K562 (cell line): ENCODE measurements around the gene MND1. TPM values are rescaled to one million over a fixed set of nuclear protein-coding genes. Genes with fewer than 3 reads are reported as not detected.

ENCODE experiments used
- ATAC-seq: fragments of 200-7000 bp; cut with Tn5 transposase; 3 replicates; pipeline ENCODE4 v1.9.1; 2020; ENCODE audit warnings: moderate library complexity
- BruUV-seq: library from RNA; stranded (reverse); fragments of 400-500 nt; replicated peaks from 2 replicates; lab custom pipeline; 2021; lab: Mats Ljungman, UMichigan
- CTCF ChIA-PET: fragments of 300-600 bp; formaldehyde crosslinking; extraction: SDS; loops from one replicate; lab custom pipeline; 2021; ENCODE audit warnings: low intra/inter-chr PET ratio; lab: Yijun Ruan, JAX
- POLR2A ChIA-PET: fragments of 300-600, 350-650 bp; sonication (Branson Sonifier 250); formaldehyde crosslinking; extraction: SDS; loops from one replicate; lab custom pipeline; 2021; ENCODE audit warnings: antibody characterized with exemption, inconsistent platforms; lab: Yijun Ruan, JAX
- DNase-seq, 4 experiments: peaks; one replicate each; pipeline versions ENCODE4 v3.0.0 to v3.0.0-alpha.2; 2011 to 2018; ENCODE audit warnings: low spot score in 3 of 4, mixed read lengths in 3 of 4; ENCODE audit errors: extremely low read depth in 1 of 4
- FAIRE-seq: peaks from 2 replicates; lab custom pipeline; 2011; peaks lifted over from hg19 to GRCh38; lab: Jason Lieb, UNC
- H2AFZ ChIP-seq: 2 replicates; pipeline ENCODE4 v1.6.0; 2011; ENCODE audit warnings: low read depth, low read length, control low read depth, inconsistent platforms
- H3K27ac ChIP-seq: fragments of 200-600 bp; 3 replicates; pipeline ENCODE4 v1.8.0; 2011; ENCODE audit warnings: low read depth, mild to moderate bottlenecking, control low read depth, inconsistent platforms, low read length, moderate library complexity, mixed read lengths; ENCODE audit errors: extremely low read depth
- H3K27me3 ChIP-seq, 2 experiments: fragments of 300-600 bp in 1 of 2; 2 replicates in 1 of 2; 3 replicates in 1 of 2; pipeline versions ENCODE4 v1.6.0 to v1.8.0; 2011; ENCODE audit warnings: inconsistent platforms in 2 of 2, low read length in 2 of 2, mild to moderate bottlenecking in 1 of 2, mixed read lengths in 1 of 2, moderate library complexity in 1 of 2; ENCODE audit not compliant: control insufficient read depth in 2 of 2, insufficient read depth in 2 of 2
- H3K36me3 ChIP-seq: fragments of 300-600 bp; 3 replicates; pipeline ENCODE4 v1.8.0; 2011; ENCODE audit warnings: mild to moderate bottlenecking, low read length, inconsistent platforms; ENCODE audit not compliant: control insufficient read depth, insufficient read depth
- H3K4me1 ChIP-seq, 2 experiments: fragments of 200-600 bp in 1 of 2; replicated peaks in 1 of 2; 2 replicates in 1 of 2; 3 replicates in 1 of 2; pipeline versions ENCODE4 v1.5.1 to v1.8.0; 2011; ENCODE audit warnings: inconsistent platforms in 2 of 2, low read length in 2 of 2, mild to moderate bottlenecking in 1 of 2, mixed read lengths in 1 of 2, moderate library complexity in 1 of 2; ENCODE audit not compliant: control insufficient read depth in 2 of 2, insufficient read depth in 2 of 2
- H3K4me2 ChIP-seq: 2 replicates; pipeline ENCODE4 v1.6.1; 2011; ENCODE audit warnings: low read length, control low read depth, inconsistent platforms, mixed read lengths; ENCODE audit not compliant: insufficient read depth
- H3K4me3 ChIP-seq: fragments of 200-600 bp; sonication (generic), shearing (Covaris generic); 2 replicates; pipeline ENCODE4 v1.5.1; 2016; ENCODE audit warnings: control low read depth, inconsistent platforms
- H3K79me2 ChIP-seq: fragments of 200-600 bp; 3 replicates; pipeline ENCODE4 v1.8.0; 2011; ENCODE audit warnings: low read length, inconsistent platforms; ENCODE audit not compliant: control insufficient read depth, insufficient read depth
- H3K9ac ChIP-seq, 2 experiments: 2 replicates each; pipeline versions ENCODE4 v1.6.0 to v1.6.1; 2011; ENCODE audit warnings: low read depth in 2 of 2, low read length in 2 of 2, control low read depth in 1 of 2, inconsistent platforms in 1 of 2, mild to moderate bottlenecking in 1 of 2, mixed read lengths in 1 of 2; ENCODE audit not compliant: insufficient read depth in 1 of 2
- H3K9me1 ChIP-seq: one replicate; pipeline ENCODE4 v1.6.0; 2011; ENCODE audit warnings: inconsistent platforms, mild to moderate bottlenecking, low read length, moderate library complexity; ENCODE audit not compliant: control insufficient read depth, insufficient read depth
- H3K9me3 ChIP-seq: replicated peaks from 2 replicates; pipeline ENCODE4 v1.5.1; 2011; ENCODE audit warnings: low read depth, low read length, inconsistent platforms; ENCODE audit not compliant: control insufficient read depth, insufficient read depth
- H4K20me1 ChIP-seq: replicated peaks from 2 replicates; pipeline ENCODE4 v1.6.1; 2011; ENCODE audit warnings: low read length, inconsistent platforms, mixed read lengths; ENCODE audit not compliant: control insufficient read depth, insufficient read depth
- ZNF408 ChIP-seq: fragments of 250-450 bp; sonication (Bioruptor Pico); IDR thresholded peaks from 2 replicates; pipeline ENCODE4 v1.4.0; 2020; ENCODE audit warnings: low read depth, mild to moderate bottlenecking, moderate library complexity
- WGBS: fragments of 100-300 bp; shearing (Covaris generic); methylation state at CpG from one replicate; pipeline ENCODE4 v1.1.6; 2016; ENCODE audit warnings: low coverage, mixed read lengths; ENCODE audit not compliant: insufficient coverage; ENCODE audit errors: missing lambda C conversion rate; 5-methylcytosine and 5-hydroxymethylcytosine counted together
- in situ Hi-C: fragments of 300-500 bp; cut with MboI; formaldehyde crosslinking; loops from 4 replicates; pipeline ENCODE4 v1.15.0; 2018; ENCODE audit warnings: inconsistent platforms, mixed read lengths
- intact Hi-C: fragments of 100-400 bp; cut with micrococcal nuclease; formaldehyde crosslinking; loops from 2 replicates; pipeline ENCODE4 v1.14.2; 2022
- polyA plus RNA-seq, 8 experiments: library from polyadenylated mRNA; depleted of rRNA in 4 of 8; stranded (reverse) in 5 of 8; unstranded in 3 of 8; fragments of >200 nt; fragmentation: Nextera tagmentation in 2 of 8; fragmentation: Illumina TruSeq in 1 of 8; extraction: Ambion mirVana in 2 of 8; extraction: Trizol in 1 of 8; gene quantifications; 2 replicates each; pipeline versions ENCODE4 v1.2.1 to v1.2.3, GENCODE V29; 2011 to 2014; ENCODE audit warnings: inconsistent platforms in 1 of 8, missing spikeins in 1 of 8
- total RNA-seq, 7 experiments: library from RNA; depleted of rRNA in 6 of 7; stranded (reverse); fragments of >200 nt in 6 of 7; fragmentation: Illumina TruSeq in 2 of 7; extraction: Trizol in 2 of 7; gene quantifications; 2 replicates each; pipeline versions ENCODE4 v1.2.1 to v1.2.3, GENCODE V29; 2011 to 2021; ENCODE audit warnings: low replicate concordance in 1 of 7
- TF ChIP-seq, protein P1 (sequence below): fragments of 450-650 bp; IDR thresholded peaks from 2 replicates; pipeline ENCODE4 v1.6.1; 2016
- TF ChIP-seq, protein P2 (sequence below): fragments of 450-650 bp; IDR thresholded peaks from 2 replicates; pipeline ENCODE4 v1.6.1; 2014; ENCODE audit warnings: low read depth, mild to moderate bottlenecking, moderate library complexity, borderline replicate concordance
- TF ChIP-seq, protein P3 (sequence below), 2 experiments: fragments of 450-650 bp; IDR thresholded peaks; 2 replicates each; pipeline ENCODE4 v1.6.1; 2016; ENCODE audit warnings: mild to moderate bottlenecking in 2 of 2, borderline replicate concordance in 1 of 2, low read depth in 1 of 2, moderate library complexity in 1 of 2

The MND1 gene
- total and polyA plus RNA-seq, 9 of the 15 experiments (the other 6 are each of a cell fraction or from before 2014, with no cell fraction given): 35.3 to 94.1 (median 59.9) TPM

DNA sequence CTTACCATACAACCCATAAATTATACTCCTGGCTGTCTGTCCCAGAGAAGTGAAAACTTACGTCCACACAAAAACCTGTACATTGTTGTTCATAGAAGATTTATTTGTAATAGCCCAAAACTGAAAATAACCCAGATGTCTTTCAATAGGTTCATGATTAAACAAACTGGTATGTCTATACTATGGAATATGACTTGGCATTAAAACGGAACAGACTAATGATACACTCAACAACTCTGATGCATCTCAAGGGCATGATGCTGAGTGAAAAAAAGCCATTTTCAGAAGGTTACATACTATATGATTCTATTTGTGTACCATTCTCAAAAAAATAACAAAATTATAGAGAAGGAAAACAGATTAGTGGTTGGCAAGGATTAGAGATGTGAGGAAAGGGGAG, 11.6 kb upstream of the MND1 start:
- Histone ChIP-seq H3K36me3 (no peaks in the 10 kb centered on the region), H3K4me1 (0 out of 5 replicates have a peak, but pooled peaks cover 0 to 2% of the 10 kb centered on the region in 2 experiments), H3K79me2 (no peaks in the 10 kb centered on the region), H3K9me1 (no peaks in the 10 kb centered on the region), H3K4me3 (no peak overlapping the region), H4K20me1 (no peaks in the 10 kb centered on the region), H3K4me2 (no peak overlapping the region)
- ATAC-seq (no peak), FAIRE-seq (no peak)
- in situ Hi-C loops: no loop called here
- ChIA-PET CTCF (no interaction called here), POLR2A (no interaction called here)
- intact Hi-C loops: no loop called here
- TF ChIP-seq, protein P1, sequence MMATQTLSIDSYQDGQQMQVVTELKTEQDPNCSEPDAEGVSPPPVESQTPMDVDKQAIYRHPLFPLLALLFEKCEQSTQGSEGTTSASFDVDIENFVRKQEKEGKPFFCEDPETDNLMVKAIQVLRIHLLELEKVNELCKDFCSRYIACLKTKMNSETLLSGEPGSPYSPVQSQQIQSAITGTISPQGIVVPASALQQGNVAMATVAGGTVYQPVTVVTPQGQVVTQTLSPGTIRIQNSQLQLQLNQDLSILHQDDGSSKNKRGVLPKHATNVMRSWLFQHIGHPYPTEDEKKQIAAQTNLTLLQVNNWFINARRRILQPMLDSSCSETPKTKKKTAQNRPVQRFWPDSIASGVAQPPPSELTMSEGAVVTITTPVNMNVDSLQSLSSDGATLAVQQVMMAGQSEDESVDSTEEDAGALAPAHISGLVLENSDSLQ: 0 out of 2 replicates have a peak, but pooled peaks have one; percentile 17
- TF ChIP-seq, protein P2, sequence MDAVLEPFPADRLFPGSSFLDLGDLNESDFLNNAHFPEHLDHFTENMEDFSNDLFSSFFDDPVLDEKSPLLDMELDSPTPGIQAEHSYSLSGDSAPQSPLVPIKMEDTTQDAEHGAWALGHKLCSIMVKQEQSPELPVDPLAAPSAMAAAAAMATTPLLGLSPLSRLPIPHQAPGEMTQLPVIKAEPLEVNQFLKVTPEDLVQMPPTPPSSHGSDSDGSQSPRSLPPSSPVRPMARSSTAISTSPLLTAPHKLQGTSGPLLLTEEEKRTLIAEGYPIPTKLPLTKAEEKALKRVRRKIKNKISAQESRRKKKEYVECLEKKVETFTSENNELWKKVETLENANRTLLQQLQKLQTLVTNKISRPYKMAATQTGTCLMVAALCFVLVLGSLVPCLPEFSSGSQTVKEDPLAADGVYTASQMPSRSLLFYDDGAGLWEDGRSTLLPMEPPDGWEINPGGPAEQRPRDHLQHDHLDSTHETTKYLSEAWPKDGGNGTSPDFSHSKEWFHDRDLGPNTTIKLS: no peak
- TF ChIP-seq, all 486 proteins: peak for 1
- no peak for DNase-seq
- BruUV-seq: no TSS peak
- WGBS: 13% methylated on average over 2 of the region's 2 CpGs
- H3K9ac ChIP-seq: no peak overlapping the region
- no peak overlapping the region for H3K27ac ChIP-seq
- no peaks in the 10 kb centered on the region for H3K9me3 ChIP-seq
- no peak overlapping the region for H2AFZ ChIP-seq
- H3K27me3 ChIP-seq: peaks cover 0 to 2% of the 10 kb centered on the region in 2 experiments; a peak in 3 of 5 replicates

DNA sequence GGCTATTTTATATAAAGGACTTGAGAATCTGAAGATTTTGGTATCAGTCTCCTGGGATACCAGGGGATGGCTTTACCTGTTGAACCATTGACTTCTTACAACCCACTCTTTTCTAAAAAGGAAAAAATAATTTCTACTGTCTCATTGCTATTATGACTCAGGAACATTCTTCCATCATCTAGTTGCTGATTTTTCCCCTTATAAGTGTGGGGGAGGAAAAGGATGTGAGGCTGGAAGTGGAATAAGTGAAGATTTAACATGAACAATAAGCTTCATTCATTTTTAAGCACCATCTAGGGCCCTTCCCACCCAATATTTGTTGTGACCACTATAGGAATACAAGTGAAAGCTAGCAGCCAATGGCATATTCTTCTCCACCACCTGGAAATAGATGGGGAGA, 10.6 kb upstream of the MND1 start:
- no peak overlapping the region for H3K27ac ChIP-seq
- H3K9me1 ChIP-seq: no peaks in the 10 kb centered on the region
- BruUV-seq: no TSS peak
- DNase-seq (no peak), FAIRE-seq (no peak), ATAC-seq (no peak)
- 0 out of 5 replicates have a peak, but pooled peaks cover 0 to 2% of the 10 kb centered on the region in 2 experiments for H3K4me1 ChIP-seq
- ChIA-PET POLR2A (no interaction called here), CTCF (no interaction called here)
- no peaks in the 10 kb centered on the region for H4K20me1 ChIP-seq
- H3K9ac ChIP-seq: no peak overlapping the region
- no peaks in the 10 kb centered on the region for H3K36me3 ChIP-seq
- in situ Hi-C loops: no loop called here
- H2AFZ ChIP-seq: no peak overlapping the region
- H3K9me3 ChIP-seq: no peaks in the 10 kb centered on the region
- H3K4me2 ChIP-seq: no peak overlapping the region
- intact Hi-C loops: no loop called here
- H3K79me2 ChIP-seq: no peaks in the 10 kb centered on the region
- H3K27me3 ChIP-seq: peaks cover 0 to 2% of the 10 kb centered on the region in 2 experiments; a peak in 3 of 5 replicates
- H3K4me3 ChIP-seq: no peak overlapping the region
- TF ChIP-seq ZNF408 (CRISPR knock-in tag): no peak
- TF ChIP-seq, protein P3, sequence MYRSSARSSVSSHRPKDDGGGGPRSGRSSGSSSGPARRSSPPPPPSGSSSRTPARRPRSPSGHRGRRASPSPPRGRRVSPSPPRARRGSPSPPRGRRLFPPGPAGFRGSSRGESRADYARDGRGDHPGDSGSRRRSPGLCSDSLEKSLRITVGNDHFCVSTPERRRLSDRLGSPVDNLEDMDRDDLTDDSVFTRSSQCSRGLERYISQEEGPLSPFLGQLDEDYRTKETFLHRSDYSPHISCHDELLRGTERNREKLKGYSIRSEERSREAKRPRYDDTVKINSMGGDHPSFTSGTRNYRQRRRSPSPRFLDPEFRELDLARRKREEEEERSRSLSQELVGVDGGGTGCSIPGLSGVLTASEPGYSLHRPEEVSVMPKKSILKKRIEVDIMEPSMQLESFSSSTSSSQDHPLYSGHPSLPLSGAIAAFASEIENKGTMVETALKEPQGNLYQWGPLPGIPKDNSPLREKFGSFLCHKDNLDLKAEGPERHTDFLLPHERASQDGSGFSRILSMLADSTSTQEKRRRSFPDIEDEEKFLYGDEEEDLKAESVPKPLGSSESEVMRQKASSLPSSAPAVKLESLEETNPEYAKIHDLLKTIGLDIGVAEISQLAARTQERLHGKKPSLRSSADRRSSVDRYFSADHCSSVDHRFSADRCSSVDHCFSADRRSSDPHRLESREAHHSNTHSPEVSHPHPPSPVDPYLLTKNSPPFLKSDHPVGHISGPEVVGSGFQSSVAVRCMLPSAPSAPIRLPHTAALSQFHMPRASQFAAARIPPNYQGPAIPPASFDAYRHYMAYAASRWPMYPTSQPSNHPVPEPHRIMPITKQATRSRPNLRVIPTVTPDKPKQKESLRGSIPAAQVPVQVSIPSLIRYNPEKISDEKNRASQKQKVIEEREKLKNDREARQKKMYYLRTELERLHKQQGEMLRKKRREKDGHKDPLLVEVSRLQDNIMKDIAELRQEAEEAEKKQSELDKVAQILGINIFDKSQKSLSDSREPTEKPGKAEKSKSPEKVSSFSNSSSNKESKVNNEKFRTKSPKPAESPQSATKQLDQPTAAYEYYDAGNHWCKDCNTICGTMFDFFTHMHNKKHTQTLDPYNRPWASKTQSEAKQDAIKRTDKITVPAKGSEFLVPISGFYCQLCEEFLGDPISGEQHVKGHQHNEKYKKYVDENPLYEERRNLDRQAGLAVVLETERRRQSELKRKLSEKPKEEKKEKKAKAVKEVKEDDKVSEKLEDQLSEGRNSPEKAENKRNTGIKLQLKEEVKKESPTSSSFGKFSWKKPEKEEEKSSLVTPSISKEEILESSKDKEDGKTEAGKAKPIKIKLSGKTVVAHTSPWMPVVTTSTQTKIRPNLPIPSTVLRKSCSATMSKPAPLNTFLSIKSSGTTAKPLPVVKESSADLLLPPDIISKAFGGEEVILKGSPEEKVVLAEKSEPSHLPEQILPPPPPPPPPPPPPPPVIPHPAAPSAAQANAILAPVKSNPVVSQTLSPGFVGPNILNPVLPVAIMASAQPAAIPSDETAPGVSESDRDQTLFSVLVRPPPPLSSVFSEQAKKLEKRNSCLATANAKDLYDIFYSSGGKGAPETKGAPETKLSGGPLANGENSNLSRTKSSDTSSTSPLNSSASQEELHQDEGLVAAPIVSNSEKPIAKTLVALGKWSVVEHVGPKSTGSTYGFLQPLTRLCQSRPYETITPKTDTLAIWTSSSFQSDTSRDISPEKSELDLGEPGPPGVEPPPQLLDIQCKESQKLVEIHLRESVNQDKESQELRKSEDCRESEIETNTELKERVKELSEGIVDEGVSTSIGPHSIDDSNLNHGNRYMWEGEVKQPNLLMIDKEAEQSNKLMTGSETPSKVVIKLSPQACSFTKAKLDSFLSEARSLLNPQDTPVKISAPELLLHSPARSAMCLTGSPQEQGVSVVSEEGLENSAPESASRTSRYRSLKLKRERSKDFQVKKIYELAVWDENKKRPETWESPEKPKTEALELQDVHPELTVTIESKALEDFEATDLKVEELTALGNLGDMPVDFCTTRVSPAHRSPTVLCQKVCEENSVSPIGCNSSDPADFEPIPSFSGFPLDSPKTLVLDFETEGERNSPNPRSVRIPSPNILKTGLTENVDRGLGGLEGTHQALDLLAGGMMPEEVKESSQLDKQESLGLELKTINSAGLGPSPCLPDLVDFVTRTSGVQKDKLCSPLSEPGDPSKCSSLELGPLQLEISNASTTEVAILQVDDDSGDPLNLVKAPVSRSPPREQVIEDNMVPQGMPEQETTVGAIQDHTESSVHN (IDR thresholded peaks at IDR 0.05; ENCODE audit: borderline replicate concordance in 1 of 2, low read depth in 1 of 2): no peak
